ENCODE measurements around the gene KRT37. TPM values are rescaled to one million over a fixed set of nuclear protein-coding genes. Genes with fewer than 3 reads are reported as not detected.

Gene KRT37
- total and polyA plus RNA-seq, 2 of the 13 experiments (the other 11 are each of a cell fraction or from before 2014, with no cell fraction given), result 0.69 TPM; not detected in 1

GRCh38 chr17:41415833-41416335 is 8.5 kb downstream of the KRT37 start (continued):
- TF ChIP-seq ZNF318 (CRISPR knock-in tag; IDR thresholded peaks at IDR 0.05) (no peak), ELF1 (CRISPR knock-in tag; IDR thresholded peaks at IDR 0.05) (no peak), ZNF761 (CRISPR knock-in tag; conservative IDR thresholded peaks at IDR 0.05) (no peak), ZNF652 (CRISPR knock-in tag; IDR thresholded peaks at IDR 0.05; ENCODE audit: borderline replicate concordance, low read depth) (0 out of 2 replicates have a peak, but pooled peaks have one; percentile 13), CBFB (CRISPR knock-in tag; IDR thresholded peaks at IDR 0.05) (no peak), GRHL1 (CRISPR knock-in tag; conservative IDR thresholded peaks at IDR 0.05) (no peak), LRRFIP1 (CRISPR knock-in tag; conservative IDR thresholded peaks at IDR 0.05) (no peak), ZNF512 (CRISPR knock-in tag; IDR thresholded peaks at IDR 0.05) (no peak), GATAD1 (CRISPR knock-in tag; IDR thresholded peaks at IDR 0.05) (no peak), CHD4 (IDR thresholded peaks at IDR 0.05; ENCODE audit: borderline replicate concordance, low read length) (no peak), RFXANK (CRISPR knock-in tag; IDR thresholded peaks at IDR 0.05) (no peak), PAX8 (CRISPR knock-in tag; IDR thresholded peaks at IDR 0.05; ENCODE audit: borderline replicate concordance) (no peak), SMAD1 (CRISPR knock-in tag; IDR thresholded peaks at IDR 0.05; ENCODE audit: borderline replicate concordance, low read depth) (no peak)

All from HepG2 (cell line).